GM12878 (cell line): ENCODE measurements around the gene TBC1D32. TPM values are rescaled to one million over a fixed set of nuclear protein-coding genes. Genes with fewer than 3 reads are reported as not detected.

Experiments
- ATAC-seq: fragments of 200-7000 bp; cut with Tn5 transposase; 3 replicates; pipeline ENCODE4 v1.9.1; 2020; ENCODE audit warnings: mild to moderate bottlenecking, moderate library complexity
- BruUV-seq: library from RNA; stranded (reverse); fragments of 400-500 nt; replicated peaks from 2 replicates; lab custom pipeline; 2021; lab: Mats Ljungman, UMichigan
- CTCF ChIA-PET: fragments of 300-600 bp; sonication (Branson Sonifier 250); formaldehyde crosslinking; extraction: SDS; loops from one replicate; lab custom pipeline; 2021; ENCODE audit warnings: inconsistent platforms; lab: Yijun Ruan, JAX
- POLR2A ChIA-PET: fragments of 350-600 bp; formaldehyde crosslinking; extraction: SDS; loops from one replicate; lab custom pipeline; 2021; ENCODE audit warnings: inconsistent platforms; lab: Charles Lee
- RAD21 ChIA-PET: fragments of 300-600 bp; sonication (Branson Sonifier 250); formaldehyde crosslinking; loops from one replicate; lab custom pipeline; 2023; ENCODE audit warnings: antibody characterized with exemption; ENCODE audit not compliant: unreplicated experiment; lab: Charles Lee
- SMC1A ChIA-PET: fragments of 300-600 bp; sonication (Branson Sonifier 250); formaldehyde crosslinking; loops from one replicate; lab custom pipeline; 2023; ENCODE audit not compliant: unreplicated experiment, uncharacterized antibody; lab: Charles Lee
- DNase-seq: peaks from one replicate; pipeline ENCODE4 v3.0.0-alpha.2; 2011; ENCODE audit warnings: low read depth, low spot score
- FAIRE-seq: peaks from 3 replicates; lab custom pipeline; 2011; peaks lifted over from hg19 to GRCh38; lab: Jason Lieb, UNC
- H2AFZ ChIP-seq: 2 replicates; pipeline ENCODE4 v1.6.0; 2011; ENCODE audit warnings: low read depth, low read length, control low read depth; ENCODE audit not compliant: control insufficient read depth
- H3K27ac ChIP-seq: 2 replicates; pipeline ENCODE4 v1.5.1; 2011; ENCODE audit warnings: control low read depth; ENCODE audit not compliant: control insufficient read depth, insufficient read depth
- H3K27me3 ChIP-seq, 2 experiments: replicated peaks in 1 of 2; 2 replicates each; pipeline versions ENCODE4 v1.6.0 to v1.6.1; 2011; ENCODE audit warnings: low read length in 1 of 2; ENCODE audit not compliant: control insufficient read depth in 2 of 2, insufficient read depth in 2 of 2
- H3K36me3 ChIP-seq, 2 experiments: 2 replicates each; pipeline ENCODE4 v1.5.1; 2011; ENCODE audit warnings: low read length in 1 of 2; ENCODE audit not compliant: control insufficient read depth in 2 of 2, insufficient read depth in 2 of 2
- H3K4me1 ChIP-seq: 2 replicates; pipeline ENCODE4 v1.6.1; 2011; ENCODE audit warnings: mild to moderate bottlenecking, low read length, moderate library complexity, mixed read lengths; ENCODE audit not compliant: control insufficient read depth, insufficient read depth
- H3K4me2 ChIP-seq: 2 replicates; pipeline ENCODE4 v1.6.0; 2011; ENCODE audit warnings: control low read depth; ENCODE audit not compliant: control insufficient read depth, insufficient read depth
- H3K4me3 ChIP-seq: fragments of 200-600 bp; sonication (generic); 2 replicates; pipeline ENCODE4 v1.5.1; 2016
- H3K79me2 ChIP-seq: 2 replicates; pipeline ENCODE4 v1.6.0; 2011; ENCODE audit warnings: low read length; ENCODE audit not compliant: control insufficient read depth, insufficient read depth
- H3K9ac ChIP-seq: 2 replicates; pipeline ENCODE4 v1.8.0; 2011; ENCODE audit warnings: low read length, control low read depth, mixed read lengths; ENCODE audit not compliant: control insufficient read depth, insufficient read depth
- H3K9me3 ChIP-seq: replicated peaks from 3 replicates; pipeline ENCODE4 v1.5.1; 2011; ENCODE audit warnings: mild to moderate bottlenecking, low read length; ENCODE audit not compliant: control insufficient read depth, insufficient read depth
- H4K20me1 ChIP-seq: 2 replicates; pipeline ENCODE4 v1.6.0; 2011; ENCODE audit not compliant: control insufficient read depth, insufficient read depth
- EGR1 ChIP-seq, 2 experiments: IDR thresholded peaks; 1 replicate in 1 of 2; 2 replicates in 1 of 2; pipeline ENCODE4 v1.6.1; 2011 to 2012; ENCODE audit warnings: low read depth in 2 of 2, low read length in 2 of 2, borderline replicate concordance in 1 of 2, mild to moderate bottlenecking in 1 of 2, moderate library complexity in 1 of 2
- EZH2 ChIP-seq: IDR thresholded peaks from 2 replicates; pipeline ENCODE4 v1.6.1; 2012; ENCODE audit warnings: low read depth, mild to moderate bottlenecking, control low read depth, inconsistent platforms, low read length, borderline replicate concordance; ENCODE audit not compliant: control insufficient read depth
- FOXM1 ChIP-seq: IDR thresholded peaks from 2 replicates; pipeline ENCODE4 v1.6.1; 2012; ENCODE audit warnings: low read depth, mild to moderate bottlenecking, inconsistent platforms, low read length, moderate library complexity
- HDGF ChIP-seq: fragments of 450-650 bp; IDR thresholded peaks from 2 replicates; pipeline ENCODE4 v1.6.1; 2016; ENCODE audit warnings: antibody characterized with exemption
- IKZF1 ChIP-seq: fragments of 450-650 bp; conservative IDR thresholded peaks from 2 replicates; pipeline ENCODE4 v1.6.1; 2017; ENCODE audit warnings: antibody characterized with exemption, mild to moderate bottlenecking
- IKZF2 ChIP-seq, 2 experiments: fragments of 450-650 bp; IDR thresholded peaks; 2 replicates each; pipeline ENCODE4 v1.6.1; 2017; ENCODE audit warnings: mild to moderate bottlenecking in 2 of 2, moderate library complexity in 2 of 2
- MYC ChIP-seq: IDR thresholded peaks from 2 replicates; pipeline ENCODE4 v1.6.1; 2011; ENCODE audit warnings: mild to moderate bottlenecking, low read length, moderate library complexity, inconsistent platforms; ENCODE audit not compliant: insufficient read depth, insufficient replicate concordance, insufficient read length, severe bottlenecking
- SPI1 ChIP-seq: IDR thresholded peaks from 2 replicates; pipeline ENCODE4 v1.6.1; 2011; ENCODE audit warnings: low read depth, mild to moderate bottlenecking, low read length, moderate library complexity, borderline replicate concordance; ENCODE audit not compliant: insufficient read depth
- YBX1 ChIP-seq: fragments of 450-650 bp; IDR thresholded peaks from 2 replicates; pipeline ENCODE4 v1.6.1; 2016; ENCODE audit warnings: antibody characterized with exemption
- WGBS: methylation state at CpG from one replicate; pipeline ENCODE4 v1.1.6; 2016; ENCODE audit warnings: low lambda C conversion rate; ENCODE audit not compliant: insufficient replicate concordance, insufficient coverage; ENCODE audit errors: missing lambda C conversion rate; 5-methylcytosine and 5-hydroxymethylcytosine counted together
- in situ Hi-C: fragments of 300-500 bp; cut with MboI; formaldehyde crosslinking; loops from 9 replicates; pipeline ENCODE4 v1.14.3; 2018; ENCODE audit warnings: mixed read lengths
- intact Hi-C: fragments of 100-400 bp; cut with micrococcal nuclease; formaldehyde crosslinking; loops from one replicate; pipeline ENCODE4 v1.14.2; 2022; ENCODE audit not compliant: unreplicated experiment
- polyA plus RNA-seq, 11 experiments: library from polyadenylated mRNA; depleted of rRNA in 4 of 11; unstranded in 6 of 11; stranded (reverse) in 5 of 11; fragments of >200 nt; fragmentation: Nextera tagmentation in 4 of 11; fragmentation: Illumina TruSeq in 1 of 11; extraction: Ambion mirVana in 4 of 11; extraction: Trizol in 1 of 11; gene quantifications; 1 replicate in 1 of 11; 2 replicates in 10 of 11; pipeline versions ENCODE4 v1.2.1 to v1.2.3, GENCODE V29; 2011 to 2016; ENCODE audit warnings: inconsistent platforms in 2 of 11, missing spikeins in 2 of 11, low read depth in 1 of 11
- total RNA-seq, 4 experiments: library from RNA; depleted of rRNA in 3 of 4; stranded (reverse); fragments of >200 nt in 3 of 4; fragmentation: Illumina TruSeq in 1 of 4; extraction: Trizol in 1 of 4; gene quantifications; 2 replicates each; pipeline versions ENCODE4 v1.2.1 to v1.2.3, GENCODE V29; 2013 to 2021
- TF ChIP-seq, protein P1 (sequence below): fragments of 450-650 bp; IDR thresholded peaks from 2 replicates; pipeline ENCODE4 v1.6.1; 2018; ENCODE audit warnings: borderline replicate concordance, mild to moderate bottlenecking; ENCODE audit not compliant: partially characterized antibody
- TF ChIP-seq, protein P2 (sequence below): IDR thresholded peaks from 2 replicates; pipeline ENCODE4 v1.6.1; 2011; ENCODE audit warnings: low read depth, low read length, improper control_type of control experiment, borderline replicate concordance

TBC1D32 gene
- total and polyA plus RNA-seq, 10 of the 15 experiments (the other 5 are each of a cell fraction or from before 2014, with no cell fraction given) = 2.2 to 10.2 (median 4.1) TPM

DNA sequence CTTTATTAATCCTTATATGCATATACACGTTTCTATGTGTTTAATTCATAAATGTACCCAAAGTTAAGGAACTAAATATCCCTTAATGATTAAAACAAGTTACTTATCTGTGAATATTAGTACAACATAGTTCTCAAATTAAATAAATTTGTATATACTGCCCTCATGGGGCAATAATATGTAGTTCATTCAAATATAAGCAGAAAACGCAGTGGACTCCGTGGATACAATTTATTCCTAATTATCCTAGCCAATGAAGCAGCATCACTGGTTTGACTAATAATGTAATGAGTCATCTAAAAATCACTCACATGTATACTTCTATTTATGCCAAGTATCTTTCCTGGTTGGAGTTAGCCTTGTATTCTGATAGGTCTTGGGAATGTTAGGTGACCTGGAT lies 111.6 kb downstream of the TBC1D32 start:
- peaks cover 0 to 4% of the 10 kb centered on the region in 2 experiments; a peak in 1 of 4 replicates for H3K36me3 ChIP-seq
- SMC1A ChIA-PET = interaction anchor here (1.3 kb wide), 1 partner anchor 8 kb away, joined by 3 read pairs; no protein-coding TSS in a partner anchor
- H3K27ac ChIP-seq = no peak overlapping the region
- WGBS = 67% methylated on average over 3 of the region's 3 CpGs
- no peak overlapping the region for H3K9ac ChIP-seq
- no peaks in the 10 kb centered on the region for H3K79me2 ChIP-seq
- no peaks in the 10 kb centered on the region for H3K4me1 ChIP-seq
- no peak overlapping the region for H3K4me2 ChIP-seq
- no TSS peak for BruUV-seq
- CTCF ChIA-PET = no interaction called here
- H4K20me1 ChIP-seq = no peaks in the 10 kb centered on the region
- H2AFZ ChIP-seq = no peak overlapping the region
- no peaks in the 10 kb centered on the region for H3K9me3 ChIP-seq
- intact Hi-C loops (loop anchor here (5.0 kb wide), 1 partner anchor 165 kb away; no protein-coding TSS in a partner anchor), in situ Hi-C loops (no loop called here)
- no peak overlapping the region for H3K4me3 ChIP-seq
- DNase-seq (no peak), FAIRE-seq (no peak), ATAC-seq (no peak)
- no peaks in the 10 kb centered on the region for H3K27me3 ChIP-seq
- TF ChIP-seq, protein P1, sequence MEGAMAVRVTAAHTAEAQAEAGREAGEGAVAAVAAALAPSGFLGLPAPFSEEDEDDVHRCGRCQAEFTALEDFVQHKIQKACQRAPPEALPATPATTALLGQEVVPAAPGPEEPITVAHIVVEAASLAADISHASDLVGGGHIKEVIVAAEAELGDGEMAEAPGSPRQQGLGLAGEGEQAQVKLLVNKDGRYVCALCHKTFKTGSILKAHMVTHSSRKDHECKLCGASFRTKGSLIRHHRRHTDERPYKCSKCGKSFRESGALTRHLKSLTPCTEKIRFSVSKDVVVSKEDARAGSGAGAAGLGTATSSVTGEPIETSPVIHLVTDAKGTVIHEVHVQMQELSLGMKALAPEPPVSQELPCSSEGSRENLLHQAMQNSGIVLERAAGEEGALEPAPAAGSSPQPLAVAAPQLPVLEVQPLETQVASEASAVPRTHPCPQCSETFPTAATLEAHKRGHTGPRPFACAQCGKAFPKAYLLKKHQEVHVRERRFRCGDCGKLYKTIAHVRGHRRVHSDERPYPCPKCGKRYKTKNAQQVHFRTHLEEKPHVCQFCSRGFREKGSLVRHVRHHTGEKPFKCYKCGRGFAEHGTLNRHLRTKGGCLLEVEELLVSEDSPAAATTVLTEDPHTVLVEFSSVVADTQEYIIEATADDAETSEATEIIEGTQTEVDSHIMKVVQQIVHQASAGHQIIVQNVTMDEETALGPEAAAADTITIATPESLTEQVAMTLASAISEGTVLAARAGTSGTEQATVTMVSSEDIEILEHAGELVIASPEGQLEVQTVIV = no peak
- RAD21 ChIA-PET = no interaction called here
- POLR2A ChIA-PET = no interaction called here

DNA sequence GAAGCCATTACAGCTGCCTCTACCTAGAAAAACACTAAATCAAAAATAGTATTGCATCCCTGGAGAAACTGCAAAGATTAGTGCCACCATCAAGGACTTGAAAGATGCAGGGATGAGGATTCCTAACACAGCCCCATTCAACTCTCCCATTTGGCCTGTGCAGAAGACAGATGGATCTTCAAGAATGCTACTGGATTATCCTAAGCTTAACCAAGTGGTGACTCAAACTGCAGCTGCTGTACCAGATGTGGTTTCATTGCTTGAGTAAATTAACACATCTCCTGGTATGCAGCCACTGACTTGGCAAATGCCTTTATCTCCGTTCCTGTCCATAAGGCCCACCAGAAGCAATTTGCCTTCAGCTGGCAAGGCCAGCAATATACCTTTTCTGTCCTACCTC lies 117.4 kb downstream of the TBC1D32 start:
- Histone ChIP-seq H3K9ac (no peak overlapping the region), H3K36me3 (peaks cover 2 to 4% of the 10 kb centered on the region in 2 experiments; a peak in 2 of 4 replicates), H3K9me3 (peaks cover 6% of the 10 kb centered on the region; the same call in 2 of the 3 replicates), H3K4me1 (no peaks in the 10 kb centered on the region), H3K4me3 (no peak overlapping the region), H3K27ac (no peak overlapping the region), H3K79me2 (no peaks in the 10 kb centered on the region)
- FAIRE-seq (no peak), ATAC-seq (no peak)
- POLR2A ChIA-PET = no interaction called here
- WGBS = 33% methylated on average over 1 of the region's 1 CpG
- CTCF ChIA-PET = no interaction called here
- in situ Hi-C loops (no loop called here), intact Hi-C loops (no loop called here)
- no peak for TF ChIP-seq IKZF1
- no peak for TF ChIP-seq YBX1
- no peak for TF ChIP-seq MYC
- TF ChIP-seq IKZF2 (IDR thresholded peaks at IDR 0.05) = no peak
- TF ChIP-seq, protein P2, sequence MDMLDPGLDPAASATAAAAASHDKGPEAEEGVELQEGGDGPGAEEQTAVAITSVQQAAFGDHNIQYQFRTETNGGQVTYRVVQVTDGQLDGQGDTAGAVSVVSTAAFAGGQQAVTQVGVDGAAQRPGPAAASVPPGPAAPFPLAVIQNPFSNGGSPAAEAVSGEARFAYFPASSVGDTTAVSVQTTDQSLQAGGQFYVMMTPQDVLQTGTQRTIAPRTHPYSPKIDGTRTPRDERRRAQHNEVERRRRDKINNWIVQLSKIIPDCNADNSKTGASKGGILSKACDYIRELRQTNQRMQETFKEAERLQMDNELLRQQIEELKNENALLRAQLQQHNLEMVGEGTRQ = no peak
- no peak for TF ChIP-seq FOXM1
- TF ChIP-seq SPI1 = no peak
- no peak for TF ChIP-seq EZH2
- no peak for TF ChIP-seq EGR1 (IDR thresholded peaks at IDR 0.05; ENCODE audit: borderline replicate concordance in 1 of 2, low read depth in 2 of 2, low read length in 2 of 2)
- TF ChIP-seq HDGF = no peak
- TF ChIP-seq, all 136 proteins: peak for 0
- ChIA-PET RAD21 (no interaction called here), SMC1A (no interaction called here)
- no peak overlapping the region for H2AFZ ChIP-seq
- H3K27me3 ChIP-seq = no peaks in the 10 kb centered on the region
- H4K20me1 ChIP-seq = no peaks in the 10 kb centered on the region
- H3K4me2 ChIP-seq = no peak overlapping the region
- no peak for DNase-seq
- BruUV-seq = no TSS peak
